Upper lobe of right lung (tissue), 1 donor: Measurements from ENCODE around the gene IFITM1. TPM values are rescaled to one million over a fixed set of nuclear protein-coding genes. Genes with fewer than 3 reads are reported as not detected.
A peak's percentile ranks its signal among the peaks of the same experiment; 100 is the strongest.
"Not testable (repeated sequence)": the region's sequence is repeated elsewhere in the genome, so short reads cannot be mapped to it uniquely, and the experiment has no call there.

Source experiments
- ATAC-seq: fragments of 200-7000 bp; cut with Tn5 transposase; one replicate; pipeline ENCODE4 v1.9.1; 2020; ENCODE audit warnings: mild to moderate bottlenecking, moderate library complexity
- DNase-seq: peaks from one replicate; pipeline ENCODE4 v3.0.0-alpha.2; 2020
- H3K27ac ChIP-seq: fragments of 200-600 bp; one replicate; pipeline ENCODE4 v1.8.0; 2022
- H3K27me3 ChIP-seq: fragments of 200-600 bp; one replicate; pipeline ENCODE4 v1.8.0; 2022; ENCODE audit warnings: mild to moderate bottlenecking
- H3K36me3 ChIP-seq: fragments of 200-600 bp; one replicate; pipeline ENCODE4 v1.8.0; 2022
- H3K4me1 ChIP-seq: fragments of 200-600 bp; one replicate; pipeline ENCODE4 v1.8.0; 2022
- H3K4me3 ChIP-seq: fragments of 200-600 bp; one replicate; pipeline ENCODE4 v1.8.0; 2022; ENCODE audit warnings: mild to moderate bottlenecking
- H3K9me3 ChIP-seq: fragments of 200-600 bp; one replicate; pipeline ENCODE4 v1.8.0; 2022
- intact Hi-C: fragments of 100-400 bp; cut with DNase I; formaldehyde crosslinking; loops from one replicate; pipeline ENCODE4 v1.11.0; 2022
- total RNA-seq: library from RNA; stranded (reverse); fragmentation: NEBNext Ultra II Directional; extraction: Animal tissue kit (Norgen Biotek cat#: 25700); gene quantifications from one replicate; pipeline ENCODE4 v1.2.1, GENCODE V29; 2021
- TF ChIP-seq, protein P1 (sequence below): fragments of 200-600 bp; IDR thresholded peaks from one replicate; pipeline ENCODE4 v1.8.0; 2022; ENCODE audit warnings: antibody characterized with exemption
- donor health status: DM: no; HTN: yes; CAD: no; lungs with severe emphysema.

Gene IFITM1
- total RNA-seq, 1 donor from 2014 or later, result 128 TPM

DNA sequence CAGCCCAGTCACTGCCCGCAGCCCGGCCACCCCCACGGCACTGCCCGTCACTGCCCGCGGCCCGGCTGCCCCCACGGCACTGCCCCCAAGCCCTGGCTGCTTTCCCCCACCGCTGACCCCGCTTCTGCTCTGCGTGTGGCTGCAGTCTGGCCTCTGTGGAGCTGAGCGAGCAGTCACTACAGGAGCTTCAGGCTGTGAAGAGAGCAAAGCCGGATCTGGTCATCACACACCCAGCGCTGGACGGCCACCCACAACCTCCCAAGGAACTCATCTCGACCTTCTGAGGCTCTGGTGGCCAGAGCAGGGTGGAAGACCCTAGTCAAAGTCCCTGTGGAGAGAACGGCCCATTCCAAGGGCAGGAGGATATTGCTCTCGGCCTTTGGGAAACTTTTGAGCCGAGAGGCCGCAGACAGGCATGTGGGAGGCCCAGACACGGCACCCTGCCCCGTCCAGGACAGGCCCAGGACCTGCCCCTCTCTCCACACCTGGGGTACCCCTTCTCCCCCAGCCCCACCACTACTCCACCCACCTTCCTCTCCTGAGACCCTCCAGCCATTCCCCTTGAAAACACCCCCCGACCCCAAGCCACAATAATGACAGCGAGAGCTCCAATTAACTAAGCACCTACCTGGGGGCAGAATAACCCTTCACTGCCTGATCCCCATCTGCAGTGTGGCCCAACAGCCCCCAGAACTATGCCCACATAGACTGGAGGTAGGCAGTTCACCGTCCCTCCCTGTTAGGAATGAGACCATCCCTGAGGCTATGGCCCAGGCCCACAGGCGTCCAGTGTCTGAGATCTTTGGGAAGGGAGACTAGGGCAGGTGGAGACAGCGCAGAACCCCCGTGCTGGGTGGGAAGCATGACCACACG, 28.6 kb upstream of the IFITM1 start:
- H3K4me1 ChIP-seq, result peaks cover 29% of the 10 kb centered on the region
- H3K27me3 ChIP-seq, result peaks cover 58% of the 10 kb centered on the region
- TF ChIP-seq, protein P1, sequence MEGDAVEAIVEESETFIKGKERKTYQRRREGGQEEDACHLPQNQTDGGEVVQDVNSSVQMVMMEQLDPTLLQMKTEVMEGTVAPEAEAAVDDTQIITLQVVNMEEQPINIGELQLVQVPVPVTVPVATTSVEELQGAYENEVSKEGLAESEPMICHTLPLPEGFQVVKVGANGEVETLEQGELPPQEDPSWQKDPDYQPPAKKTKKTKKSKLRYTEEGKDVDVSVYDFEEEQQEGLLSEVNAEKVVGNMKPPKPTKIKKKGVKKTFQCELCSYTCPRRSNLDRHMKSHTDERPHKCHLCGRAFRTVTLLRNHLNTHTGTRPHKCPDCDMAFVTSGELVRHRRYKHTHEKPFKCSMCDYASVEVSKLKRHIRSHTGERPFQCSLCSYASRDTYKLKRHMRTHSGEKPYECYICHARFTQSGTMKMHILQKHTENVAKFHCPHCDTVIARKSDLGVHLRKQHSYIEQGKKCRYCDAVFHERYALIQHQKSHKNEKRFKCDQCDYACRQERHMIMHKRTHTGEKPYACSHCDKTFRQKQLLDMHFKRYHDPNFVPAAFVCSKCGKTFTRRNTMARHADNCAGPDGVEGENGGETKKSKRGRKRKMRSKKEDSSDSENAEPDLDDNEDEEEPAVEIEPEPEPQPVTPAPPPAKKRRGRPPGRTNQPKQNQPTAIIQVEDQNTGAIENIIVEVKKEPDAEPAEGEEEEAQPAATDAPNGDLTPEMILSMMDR, result no peak
- no peak overlapping the region for H3K4me3 ChIP-seq
- no peaks in the 10 kb centered on the region for H3K9me3 ChIP-seq
- peak; percentile 48 for DNase-seq
- no peak for ATAC-seq
- no peak overlapping the region for H3K27ac ChIP-seq
- intact Hi-C loops, result no loop called here
- H3K36me3 ChIP-seq, result no peaks in the 10 kb centered on the region

DNA sequence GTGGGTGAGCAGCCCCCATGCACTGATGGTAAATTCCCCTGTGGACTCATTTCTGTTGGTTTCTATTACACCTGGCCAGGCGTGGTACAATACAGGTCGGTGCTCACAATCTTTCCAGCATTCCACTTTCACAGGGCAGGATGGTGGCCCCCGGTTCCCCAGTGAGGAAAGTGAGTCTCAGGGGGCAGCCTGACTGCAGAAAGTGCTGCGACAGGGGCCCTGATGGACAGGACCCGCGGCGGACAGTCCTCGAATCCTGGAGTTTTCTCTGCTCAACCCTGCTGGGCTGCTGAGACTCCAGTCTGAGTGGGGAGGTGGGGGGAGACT, 28.0 kb upstream of the IFITM1 start:
- no peak overlapping the region for H3K4me3 ChIP-seq
- no peak for ATAC-seq
- intact Hi-C loops, result no loop called here
- peaks cover 26% of the 10 kb centered on the region for H3K4me1 ChIP-seq
- TF ChIP-seq, protein P1, result no peak
- H3K27me3 ChIP-seq, result peaks cover 52% of the 10 kb centered on the region
- no peaks in the 10 kb centered on the region for H3K36me3 ChIP-seq
- DNase-seq, result no peak
- no peaks in the 10 kb centered on the region for H3K9me3 ChIP-seq
- H3K27ac ChIP-seq, result no peak overlapping the region

GRCh38 chr11:286977-287820, 26.6 kb upstream of the IFITM1 start:
- H3K4me3 ChIP-seq, H3K27ac ChIP-seq, H3K36me3 ChIP-seq, H3K9me3 ChIP-seq, ATAC-seq, intact Hi-C loops: not testable (repeated sequence)
- Histone ChIP-seq H3K4me1 (peaks cover 18% of the 10 kb centered on the region), H3K27me3 (peaks cover 39% of the 10 kb centered on the region)
- DNase-seq, result peak; percentile 57

DNA sequence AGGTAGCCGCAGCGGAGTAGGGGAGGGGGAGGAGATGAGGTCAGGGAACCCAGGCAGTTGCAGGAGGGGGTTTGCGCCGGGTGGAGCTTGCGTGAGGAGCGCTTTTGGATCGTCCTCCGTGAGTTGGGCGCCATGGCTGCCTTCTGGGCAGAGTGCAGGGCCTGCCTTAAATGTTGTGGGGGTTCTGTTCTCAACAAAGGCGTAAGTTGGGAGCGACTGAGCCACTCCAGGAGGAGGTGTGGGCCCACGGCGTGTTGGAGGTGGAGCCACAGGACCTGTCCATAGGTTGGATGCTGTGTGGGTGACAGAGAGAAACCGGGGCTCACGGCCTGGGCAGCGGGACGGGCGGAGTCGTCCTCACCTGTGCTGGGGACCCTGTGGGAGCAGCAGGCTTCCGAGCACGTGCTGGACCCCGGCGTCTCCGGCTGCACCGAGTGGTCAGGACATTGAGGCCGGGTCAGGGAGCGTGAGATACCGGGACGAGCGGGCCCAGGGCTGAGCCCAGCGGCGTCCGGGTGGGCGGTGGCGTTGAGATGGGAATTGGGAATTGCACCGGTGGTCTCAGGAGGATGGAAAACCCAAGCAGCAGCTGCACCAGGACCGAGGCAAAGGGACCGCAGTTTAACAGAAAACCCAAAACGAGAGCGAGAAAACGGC, 25.9 kb upstream of the IFITM1 start:
- H3K9me3 ChIP-seq, result no peaks in the 10 kb centered on the region
- peaks cover 18% of the 10 kb centered on the region for H3K4me1 ChIP-seq
- peak; percentile 67 for DNase-seq
- H3K27me3 ChIP-seq, result peaks cover 31% of the 10 kb centered on the region
- peak; percentile 13 for ATAC-seq
- no peaks in the 10 kb centered on the region for H3K36me3 ChIP-seq
- intact Hi-C loops, result no loop called here
- TF ChIP-seq, protein P1, result no peak
- H3K27ac ChIP-seq, result peak overlapping the region; percentile 55
- H3K4me3 ChIP-seq, result peak overlapping the region; percentile 69

DNA sequence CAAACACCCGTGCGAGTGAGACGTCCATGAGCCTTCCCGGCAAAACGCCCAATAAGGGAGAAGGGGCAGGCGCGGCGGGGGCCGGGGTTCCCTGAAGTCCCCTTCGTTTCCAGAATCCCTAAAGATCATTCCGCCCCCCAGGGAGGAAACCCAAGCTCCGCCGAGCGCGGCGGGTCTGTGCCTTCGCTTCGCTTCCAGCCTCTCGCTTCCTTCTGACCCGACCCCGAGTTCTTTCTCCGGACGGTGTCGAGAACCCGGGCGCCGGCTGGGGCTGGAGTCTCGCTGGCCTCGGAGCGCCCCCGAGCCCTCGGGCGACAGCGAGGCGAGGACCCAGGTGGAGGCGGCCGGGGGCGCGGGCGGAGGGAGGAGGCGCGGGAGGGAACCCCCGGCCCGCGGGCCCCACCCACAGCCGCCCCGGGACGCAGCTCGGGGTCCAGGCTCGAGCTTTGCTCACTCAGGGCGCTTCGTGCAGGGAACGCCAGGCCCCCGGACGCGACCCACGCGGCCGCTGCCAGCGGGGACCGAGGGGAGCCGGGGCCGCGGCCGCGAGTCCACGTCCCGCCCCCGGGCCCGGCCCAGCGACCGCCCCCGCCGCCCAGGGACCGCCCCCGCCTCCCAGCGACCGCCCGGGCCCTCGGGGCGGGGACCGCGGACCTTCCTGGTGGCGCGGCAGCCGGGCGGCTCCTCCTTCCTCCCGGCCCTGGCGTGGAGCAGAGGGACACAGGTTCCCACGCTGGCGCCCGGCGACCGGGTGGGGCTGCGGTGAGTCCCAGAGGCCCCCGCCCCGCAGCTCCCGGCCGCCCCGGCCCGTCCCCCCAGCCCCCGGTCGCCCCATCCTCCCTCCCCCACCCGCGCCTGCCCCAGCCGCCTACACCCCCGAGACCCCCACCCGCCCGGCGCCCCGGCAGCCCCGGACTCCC, 25.1 kb upstream of the IFITM1 start, which contains the start of gene PGGHG:
PGGHG (plus strand) TSS at position 649 of the 920 bp plus-strand sequence. CDS start 691 bp downstream, outside the sequence.
- Histone ChIP-seq H3K36me3 (peaks cover under 1% of the 10 kb centered on the region), H3K4me3 (peak within 1 kb of the TSS; percentile 69), H3K4me1 (peaks cover 18% of the 10 kb centered on the region), H3K9me3 (no peaks in the 10 kb centered on the region), H3K27me3 (peaks cover 23% of the 10 kb centered on the region), H3K27ac (peak within 1 kb of the TSS; percentile 55)
- TF ChIP-seq, protein P1, result no peak
- peak; percentile 91 for DNase-seq
- ATAC-seq, result peak; percentile 88
- intact Hi-C loops, result no loop called here
